Measurements from ENCODE around the gene SUCNR1. TPM values are rescaled to one million over a fixed set of nuclear protein-coding genes. Genes with fewer than 3 reads are reported as not detected.
"Not testable (repeated sequence)": the region's sequence is repeated elsewhere in the genome, so short reads cannot be mapped to it uniquely, and the experiment has no call there.

Gene SUCNR1
- total RNA-seq, 6 donors from 2014 or later = 0.22 to 3.3 (median 2.9) TPM; not detected in 1

- ATAC-seq (ENCODE audit: low FRiP score in 2 of 2) = no peak
- H3K27ac ChIP-seq = no peak overlapping the region
- no peaks in the 10 kb centered on the region for H3K36me3 ChIP-seq
- H3K4me3 ChIP-seq = no peak overlapping the region
- DNase-seq = no peak
- TF ChIP-seq EP300 (IDR thresholded peaks at IDR 0.05) (no peak), POLR2AphosphoS5 (IDR thresholded peaks at IDR 0.05) (no peak), POLR2A (IDR thresholded peaks at IDR 0.05) (no peak), CTCF (IDR thresholded peaks at IDR 0.05) (no peak)
- 89 to 95% methylated on average over 6 of the region's 6 CpGs for WGBS, 2 donors
- no peaks in the 10 kb centered on the region for H3K4me1 ChIP-seq
- no peaks in the 10 kb centered on the region for H3K27me3 ChIP-seq
- no peaks in the 10 kb centered on the region for H3K9me3 ChIP-seq
These were observed 7.7 kb downstream of the SUCNR1 start for GRCh38 chr3:151881137-151881536.

- H3K27ac ChIP-seq; H3K27me3 ChIP-seq; H3K36me3 ChIP-seq; ATAC-seq (ENCODE audit: low FRiP score in 2 of 2); H3K4me1 ChIP-seq; H3K9me3 ChIP-seq; H3K4me3 ChIP-seq: not testable (repeated sequence)
- WGBS, 2 donors = 56% methylated on average over 3 of the region's 3 CpGs; no CpG with 5 or more reads in 1 of the 2 donors
- peak in 1 of 2 donors; percentile 2 for DNase-seq
These were observed 12.0 kb downstream of the SUCNR1 start for GRCh38 chr3:151885397-151885796.

GRCh38 chr3:151887450-151888211, 14.2 kb downstream of the SUCNR1 start:
- H3K27ac ChIP-seq; H3K4me1 ChIP-seq; H3K9me3 ChIP-seq; DNase-seq; H3K27me3 ChIP-seq; H3K36me3 ChIP-seq; H3K4me3 ChIP-seq; ATAC-seq (ENCODE audit: low FRiP score in 2 of 2): not testable (repeated sequence)
- 96 to 100% methylated on average over 1 of the region's 3 CpGs for WGBS, 2 donors

- no peak for TF ChIP-seq EP300 (IDR thresholded peaks at IDR 0.05)
- no peak for TF ChIP-seq POLR2A (IDR thresholded peaks at IDR 0.05)
- no peak for TF ChIP-seq POLR2AphosphoS5 (IDR thresholded peaks at IDR 0.05)
- no peak for TF ChIP-seq CTCF (IDR thresholded peaks at IDR 0.05)
- H3K27ac ChIP-seq = peak overlapping the region in 2 of 4 donors; percentile 61 to 65
- 35 to 54% methylated on average over 4 of the region's 4 CpGs for WGBS, 2 donors
- ATAC-seq (ENCODE audit: low FRiP score in 2 of 2) (peak in 1 of 2 donors; percentile 26), DNase-seq (no peak)
- H3K4me1 ChIP-seq = peaks cover 0 to under 1% (median 0%) of the 10 kb centered on the region in 4 donors
- H3K27me3 ChIP-seq = no peaks in the 10 kb centered on the region
- no peak overlapping the region for H3K4me3 ChIP-seq
- H3K9me3 ChIP-seq = no peaks in the 10 kb centered on the region
- H3K36me3 ChIP-seq = no peaks in the 10 kb centered on the region
These were observed 17.3 kb downstream of the SUCNR1 start for GRCh38 chr3:151890721-151891141.

GRCh38 chr3:151891721-151892120, 18.3 kb downstream of the SUCNR1 start:
- Histone ChIP-seq H3K27ac (peak overlapping the region in 1 of 4 donors; percentile 65), H3K27me3 (no peaks in the 10 kb centered on the region), H3K4me1 (peaks cover 0 to 3% (median 0%) of the 10 kb centered on the region in 4 donors), H3K36me3 (no peaks in the 10 kb centered on the region), H3K9me3 (no peaks in the 10 kb centered on the region), H3K4me3 (no peak overlapping the region)
- WGBS, 2 donors = 47 to 55% methylated on average over 5 of the region's 5 CpGs
- DNase-seq = no peak
- no peak for ATAC-seq (ENCODE audit: low FRiP score in 2 of 2)
- no peak for TF ChIP-seq EP300 (IDR thresholded peaks at IDR 0.05)

GRCh38 chr3:151894219-151894618, 20.8 kb downstream of the SUCNR1 start:
- no peaks in the 10 kb centered on the region for H3K36me3 ChIP-seq
- TF ChIP-seq CTCF (IDR thresholded peaks at IDR 0.05) = no peak
- no peak for TF ChIP-seq POLR2A (IDR thresholded peaks at IDR 0.05)
- TF ChIP-seq EP300 (IDR thresholded peaks at IDR 0.05) = no peak
- no peak for TF ChIP-seq POLR2AphosphoS5 (IDR thresholded peaks at IDR 0.05)
- ATAC-seq (ENCODE audit: low FRiP score in 2 of 2) (no peak), DNase-seq (no peak)
- no peak overlapping the region for H3K27ac ChIP-seq
- H3K27me3 ChIP-seq = no peaks in the 10 kb centered on the region
- no peak overlapping the region for H3K4me3 ChIP-seq
- peaks cover 0 to 3% (median 0%) of the 10 kb centered on the region in 4 donors for H3K4me1 ChIP-seq
- H3K9me3 ChIP-seq = no peaks in the 10 kb centered on the region
